AG09309 (cell line): ENCODE measurements around the gene MED13L.

Source experiments
- DNase-seq: peaks from one replicate; pipeline ENCODE4 v3.0.0-alpha.2; 2010; ENCODE audit warnings: low read depth
- H3K4me3 ChIP-seq: 2 replicates; pipeline ENCODE4 v1.5.1; 2011; ENCODE audit warnings: mild to moderate bottlenecking, low read depth, low read length, moderate library complexity; ENCODE audit not compliant: control insufficient read depth
- CTCF ChIP-seq: IDR thresholded peaks from 2 replicates; pipeline ENCODE4 v1.5.1; 2011; ENCODE audit warnings: mild to moderate bottlenecking, low read depth, low read length, inconsistent platforms; ENCODE audit not compliant: insufficient read depth, control insufficient read depth; ENCODE audit errors: missing control alignments

Gene MED13L

GRCh38 chr12:116171549-116171948 is 105.9 kb downstream of the MED13L start:
- H3K4me3 ChIP-seq = no peak overlapping the region

GRCh38 chr12:116169071-116169470 is 108.4 kb downstream of the MED13L start:
- H3K4me3 ChIP-seq = no peak overlapping the region
- TF ChIP-seq CTCF = no peak
- DNase-seq = no peak

More at GRCh38 chr12:116171549-116171948, 105.9 kb downstream of the MED13L start:
- DNase-seq = no peak
- TF ChIP-seq CTCF = no peak

- no peak for DNase-seq
- no peak for TF ChIP-seq CTCF
- H3K4me3 ChIP-seq = no peak overlapping the region
Observed at GRCh38 chr12:116166306-116166705, 111.2 kb downstream of the MED13L start.

GRCh38 chr12:116165036-116165425 is 112.5 kb downstream of the MED13L start:
- TF ChIP-seq CTCF = no peak
- DNase-seq = no peak
- no peak overlapping the region for H3K4me3 ChIP-seq

- no peak for DNase-seq
- TF ChIP-seq CTCF = no peak
- no peak overlapping the region for H3K4me3 ChIP-seq
Observed at GRCh38 chr12:116164250-116165035, 113.0 kb downstream of the MED13L start.

- no peak overlapping the region for H3K4me3 ChIP-seq
- no peak for DNase-seq
Observed at GRCh38 chr12:116162071-116162470, 115.4 kb downstream of the MED13L start.

More at GRCh38 chr12:116162071-116162470, 115.4 kb downstream of the MED13L start:
- no peak for TF ChIP-seq CTCF
